Activated CD8-positive, alpha-beta memory T cell treated with anti-CD3 and anti-CD28 coated beads, Interleukin-2, amount 50 U/mL, for 4 hours (primary cell): Measurements from ENCODE around the gene TMEM131L.
A peak's percentile ranks its signal among the peaks of the same experiment; 100 is the strongest.
"Not testable (repeated sequence)": the region's sequence is repeated elsewhere in the genome, so short reads cannot be mapped to it uniquely, and the experiment has no call there.

Experiments
- DNase-seq: peaks from one replicate; pipeline ENCODE4 v3.0.0-alpha.2; 2020

TMEM131L gene

DNA sequence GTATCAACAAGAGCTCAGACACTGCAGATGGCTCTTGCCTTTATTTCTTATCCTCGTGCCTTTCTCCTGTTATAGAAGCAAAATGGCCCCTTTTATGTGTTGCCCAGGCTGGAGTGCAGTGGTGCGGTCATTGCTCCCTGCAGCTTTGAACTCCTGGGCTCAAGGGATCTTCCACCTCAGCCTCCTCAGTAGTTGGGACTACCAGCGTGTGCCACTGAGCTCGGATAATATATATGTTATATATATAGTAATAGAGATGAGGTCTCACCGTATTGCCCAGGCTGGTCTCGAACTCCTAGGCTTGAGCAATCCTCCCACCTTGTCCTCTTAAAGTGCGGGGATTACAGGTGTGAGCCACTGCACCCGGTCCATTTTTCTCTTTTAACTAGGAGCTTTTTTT is 79.7 kb downstream of the TMEM131L start:
- no peak for DNase-seq

DNA sequence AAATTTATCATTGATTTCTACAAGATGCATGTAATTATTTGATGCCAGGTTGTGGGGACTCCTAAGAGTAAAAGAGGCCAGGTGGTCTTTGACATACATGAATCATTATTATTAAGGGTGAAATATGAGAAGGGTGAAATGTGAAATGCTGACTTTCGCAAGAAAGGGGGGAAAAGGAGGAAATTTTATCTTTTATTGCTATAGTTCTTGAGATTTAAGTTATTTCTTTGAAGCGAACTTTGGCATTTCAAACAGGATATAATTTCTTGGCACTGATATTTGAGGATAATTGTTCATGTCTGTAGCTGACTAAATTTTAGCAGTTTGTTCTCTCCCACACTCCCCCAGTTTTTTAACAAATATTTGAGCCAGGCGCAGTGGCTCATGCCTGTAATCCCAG is 80.1 kb downstream of the TMEM131L start:
- no peak for DNase-seq

- DNase-seq: no peak
These were observed 81.4 kb downstream of the TMEM131L start for GRCh38 chr4:153547520-153547919.

GRCh38 chr4:153548907-153549306 is 82.7 kb downstream of the TMEM131L start:
- not testable (repeated sequence) for DNase-seq

GRCh38 chr4:153549405-153549804 is 83.2 kb downstream of the TMEM131L start:
- no peak for DNase-seq

DNA sequence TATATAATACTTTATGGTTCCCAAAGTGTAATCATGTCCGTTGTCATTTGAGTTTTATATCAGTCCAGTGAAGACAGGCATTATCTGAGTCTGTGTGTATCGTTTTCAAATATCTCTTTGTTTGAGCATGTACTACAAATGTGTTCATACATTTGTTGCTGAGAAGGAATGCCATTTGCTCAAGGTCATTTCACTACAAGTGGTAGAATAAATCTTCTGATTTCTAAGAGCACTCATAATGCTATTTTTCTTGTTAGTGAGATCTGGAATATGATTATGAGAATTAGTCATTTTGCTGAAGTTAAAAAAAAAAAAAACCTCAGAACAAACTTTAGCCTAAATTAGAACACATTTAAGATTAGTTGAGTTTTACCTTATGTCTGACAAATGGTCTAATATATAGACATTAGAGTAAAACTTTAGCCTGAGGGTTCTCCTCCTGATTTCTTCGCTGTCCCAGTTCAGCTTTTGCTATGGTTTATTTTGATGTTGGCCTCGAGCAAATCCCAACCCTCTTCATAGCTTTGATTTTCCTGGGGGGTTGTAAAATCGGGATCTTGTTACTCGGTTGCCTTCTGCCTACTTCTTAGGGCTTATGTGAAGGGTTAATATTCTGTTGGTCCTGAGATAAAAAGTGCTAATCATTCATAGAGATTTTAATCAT is 87.1 kb downstream of the TMEM131L start:
- no peak for DNase-seq

DNA sequence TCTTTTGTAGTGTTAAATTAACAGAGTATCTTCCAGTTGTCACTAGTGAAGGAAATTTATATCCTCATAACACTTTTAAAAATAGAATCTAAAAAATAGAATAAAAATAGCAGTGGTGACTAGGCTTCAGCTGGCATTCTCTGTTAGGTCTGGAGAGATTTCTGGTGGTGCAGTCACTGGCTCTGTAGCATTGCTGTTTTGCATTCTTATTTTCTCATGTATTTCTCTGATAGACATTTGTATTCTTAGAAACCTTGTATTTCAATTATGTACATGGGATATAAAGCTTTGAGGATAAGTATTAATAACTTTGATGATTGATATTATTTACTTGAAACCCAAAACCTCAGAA is 87.6 kb downstream of the TMEM131L start:
- no peak for DNase-seq

- no peak for DNase-seq
These were observed 89.7 kb downstream of the TMEM131L start for GRCh38 chr4:153555730-153556434.

GRCh38 chr4:153556435-153556815 is 90.3 kb downstream of the TMEM131L start:
- no peak for DNase-seq

GRCh38 chr4:153560908-153561307 is 94.7 kb downstream of the TMEM131L start:
- no peak for DNase-seq

- DNase-seq: no peak
These were observed 98.7 kb downstream of the TMEM131L start for GRCh38 chr4:153564630-153565525.

DNA sequence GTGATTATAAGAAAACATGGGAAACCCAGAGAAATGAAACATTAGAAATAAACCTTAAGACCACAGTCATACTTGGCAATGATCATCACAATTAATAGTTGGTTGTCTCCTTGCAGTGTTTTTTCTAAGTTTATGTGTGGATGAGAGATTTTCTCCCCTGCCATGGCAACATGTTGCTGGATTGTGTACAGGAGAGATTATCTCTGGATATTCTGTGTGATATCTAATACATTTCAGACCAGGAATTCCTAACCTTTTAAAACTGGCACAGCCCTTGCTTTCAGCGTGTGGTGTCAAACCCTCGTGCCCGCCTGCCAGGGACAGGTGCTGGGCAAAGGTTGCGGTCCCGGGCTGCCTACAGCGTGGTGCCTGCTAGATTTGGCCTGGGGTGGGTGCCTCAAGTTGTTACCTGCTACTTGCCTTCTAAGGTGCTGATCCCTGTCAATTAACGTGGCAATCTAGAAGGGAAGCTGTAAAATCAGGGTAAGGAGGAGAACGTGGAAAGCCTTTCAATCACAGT is 100.5 kb downstream of the TMEM131L start:
- no peak for DNase-seq

GRCh38 chr4:153567660-153568059 is 101.5 kb downstream of the TMEM131L start:
- not testable (repeated sequence) for DNase-seq

GRCh38 chr4:153570228-153570973 is 104.2 kb downstream of the TMEM131L start:
- DNase-seq: no peak

DNA sequence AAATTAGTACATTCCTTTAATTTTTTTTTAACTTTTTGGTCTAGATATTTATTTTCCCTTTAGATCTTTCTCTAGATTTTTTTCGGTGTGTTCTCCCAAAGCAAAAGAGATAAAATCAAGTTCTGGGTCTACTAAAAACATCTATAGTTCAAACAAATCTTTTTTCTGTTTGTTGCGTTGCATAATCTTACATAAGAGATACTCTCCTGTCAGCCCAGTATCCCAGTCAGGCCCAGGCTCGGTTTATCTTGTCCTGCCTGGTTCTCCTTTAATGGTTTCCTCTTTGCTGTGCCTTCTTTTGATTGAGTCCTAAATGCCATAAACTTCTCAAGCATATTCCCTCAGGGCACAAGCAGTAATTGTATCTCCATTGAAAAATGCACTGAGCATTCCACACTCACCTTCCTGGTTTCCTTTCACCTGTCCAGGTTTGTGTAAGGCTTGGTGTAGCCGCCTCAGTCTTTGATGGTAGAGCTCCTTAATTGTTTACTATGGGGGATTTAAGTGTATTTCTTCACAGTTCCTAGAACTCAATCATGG is 104.9 kb downstream of the TMEM131L start:
- DNase-seq: no peak

- no peak for DNase-seq
These were observed 106.4 kb downstream of the TMEM131L start for GRCh38 chr4:153572609-153573008.

DNA sequence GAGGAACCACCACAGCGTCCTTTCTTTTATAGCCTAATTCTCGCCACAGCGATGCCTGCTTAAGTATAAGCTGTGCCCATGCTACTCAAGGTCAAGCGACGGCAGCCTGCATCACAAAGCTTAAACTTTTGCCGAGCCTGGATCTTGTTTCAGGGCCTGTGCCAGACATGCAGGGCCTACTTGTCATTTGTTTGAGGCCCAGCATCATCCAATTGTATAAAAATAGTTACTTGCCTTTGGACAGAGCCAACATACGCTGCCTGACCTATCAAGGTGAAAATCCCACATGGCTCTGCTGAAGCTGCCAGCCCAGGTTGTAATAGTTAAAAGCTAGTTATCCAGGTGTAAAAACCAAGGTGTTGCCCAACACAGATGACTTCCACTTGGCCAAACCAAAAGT is 107.1 kb downstream of the TMEM131L start:
- DNase-seq: no peak

DNA sequence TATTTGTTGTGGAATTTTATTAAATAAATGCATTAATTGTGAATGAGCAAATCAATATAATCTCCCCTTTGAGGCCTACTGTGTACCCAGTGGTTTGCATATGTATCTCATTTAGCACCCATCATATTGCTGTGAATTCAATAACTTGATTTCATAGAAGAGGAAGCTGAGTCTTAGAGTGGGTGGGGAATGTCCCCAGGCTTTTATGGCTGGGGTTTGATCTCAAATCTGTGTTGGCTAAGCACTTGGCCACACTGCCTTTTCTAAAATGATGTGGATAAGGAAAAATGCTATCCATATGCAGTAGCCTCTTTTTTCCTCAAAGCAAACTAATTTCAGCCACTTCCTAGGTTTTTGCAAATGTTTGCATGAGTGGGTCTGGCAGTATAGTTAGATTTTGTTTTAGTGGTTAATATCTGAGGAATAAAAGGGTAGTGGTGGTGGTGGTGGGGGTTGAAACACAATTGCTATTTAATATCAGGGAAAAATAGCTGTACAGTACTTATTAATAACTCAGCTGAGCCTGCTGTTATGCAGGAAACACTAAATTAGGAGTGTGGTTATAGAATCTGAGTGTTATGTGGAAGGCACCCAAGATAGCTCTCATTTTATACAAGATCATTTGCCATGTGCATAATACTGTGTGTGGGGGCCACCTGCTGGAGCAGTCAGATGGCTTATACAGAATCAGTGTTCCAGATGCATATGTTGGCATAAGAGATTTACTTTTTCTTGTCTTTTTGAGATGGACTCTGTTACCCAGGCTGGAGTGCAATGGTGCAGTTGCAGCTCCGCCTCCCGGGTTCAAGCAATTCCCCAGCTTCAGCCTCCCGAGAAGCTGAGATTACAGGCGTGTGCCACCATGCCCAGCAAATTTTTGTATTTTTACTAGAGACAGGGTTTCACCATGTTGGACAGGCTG is 108.0 kb downstream of the TMEM131L start:
- peak; percentile 68 for DNase-seq

GRCh38 chr4:153576443-153576774 is 110.2 kb downstream of the TMEM131L start:
- no peak for DNase-seq

DNA sequence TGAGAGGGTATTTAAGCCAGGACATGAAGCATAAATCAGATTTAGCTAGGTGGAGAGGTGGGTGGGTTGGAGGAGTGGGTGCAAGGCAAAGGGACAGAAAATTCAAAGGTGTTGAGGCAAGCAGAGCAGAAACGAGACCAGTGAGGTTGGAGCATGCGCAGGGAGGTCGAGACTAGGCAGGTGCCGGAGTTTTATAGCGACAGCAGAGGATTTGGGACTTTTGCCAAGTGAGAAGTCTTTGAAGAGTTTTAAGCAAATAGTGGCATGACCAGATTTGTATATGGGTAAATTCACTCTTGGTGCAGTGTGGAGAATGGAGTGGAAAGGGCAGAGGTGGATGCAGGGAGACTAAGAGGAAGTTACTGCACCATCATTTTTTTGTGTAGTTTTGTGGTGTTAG is 110.9 kb downstream of the TMEM131L start:
- DNase-seq: no peak

GRCh38 chr4:153579410-153579809 is 113.2 kb downstream of the TMEM131L start:
- no peak for DNase-seq

DNA sequence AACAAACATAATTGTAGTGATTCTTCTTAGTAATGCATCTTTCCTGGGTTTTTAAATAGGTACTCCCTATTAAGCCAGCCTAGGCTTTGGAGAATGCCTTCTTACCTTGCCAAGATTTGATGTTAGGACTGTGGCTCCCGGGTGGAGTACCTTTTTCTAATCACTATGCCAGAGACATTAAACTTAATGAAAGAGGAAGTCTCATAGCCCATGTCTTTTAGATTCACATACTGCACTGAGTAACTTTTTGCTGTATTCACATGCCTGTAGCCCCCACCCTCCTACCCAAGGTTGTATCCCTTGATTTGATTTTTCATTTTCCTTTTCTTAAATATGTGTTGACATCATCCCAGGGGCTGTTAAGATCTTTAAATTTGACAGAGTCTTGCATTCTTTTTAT is 113.7 kb downstream of the TMEM131L start:
- no peak for DNase-seq
